ENCODE data around the gene UBE2S. TPM values are rescaled to one million over a fixed set of nuclear protein-coding genes. Genes with fewer than 3 reads are reported as not detected.
A peak's percentile ranks its signal among the peaks of the same experiment; 100 is the strongest.

UBE2S gene
- total RNA-seq, 1 experiment from 2014 or later, result 635 TPM

DNA sequence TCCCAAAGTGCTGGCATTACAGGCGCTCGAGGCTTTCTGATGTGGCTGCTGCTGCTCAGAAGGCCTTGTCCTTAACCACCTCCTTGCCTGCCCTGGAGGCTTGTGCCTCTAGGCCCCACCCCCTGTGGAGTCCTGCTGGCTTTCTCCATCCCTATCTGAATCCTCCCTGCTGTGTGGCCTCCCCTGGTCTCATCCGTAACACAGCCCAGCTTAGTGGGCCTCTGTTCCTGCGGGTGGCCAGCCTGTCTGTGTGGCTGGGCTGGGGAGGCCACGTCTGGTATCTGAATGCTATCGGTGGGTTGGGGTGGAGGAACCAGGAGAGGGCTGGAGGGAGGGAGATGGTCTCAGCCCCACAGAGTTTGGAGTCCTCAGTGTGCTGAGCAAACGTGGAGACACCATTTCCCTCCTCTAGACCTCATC is 17.1 kb downstream of the UBE2S start:
- ChIA-PET CTCF (no interaction called here), POLR2A (interaction anchor here (0.6 to 1.9 kb wide), 4 partner anchors 9 to 224 kb away, joined by 3 to 7 read pairs (median 4); partner anchors contain the start of gene DNAAF3)
- intact Hi-C loops (cut with micrococcal nuclease; ENCODE audit: unreplicated experiment) (no loop called here), in situ Hi-C loops (cut with HindIII; ENCODE audit: low pct_unique_long_range_greater_than_20kb, low sequenced_read_pairs) (no loop called here)
- ATAC-seq (peak; percentile 9; the same call in 1 of the 2 replicates), DNase-seq (ENCODE audit: low read depth, low spot score) (no peak)
- Histone ChIP-seq H3K27me3 (ENCODE audit: control insufficient read depth, insufficient read depth, low read length) (no peaks in the 10 kb centered on the region), H3K4me1 (ENCODE audit: control insufficient read depth, insufficient read depth, low read length) (peaks cover 53% of the 10 kb centered on the region), H3K9me3 (ENCODE audit: control insufficient read depth, insufficient read depth, low read depth, low read length) (no peaks in the 10 kb centered on the region), H3K36me3 (ENCODE audit: control insufficient read depth, insufficient read depth, low read length) (peaks cover 22% of the 10 kb centered on the region), H3K4me3 (ENCODE audit: low read depth in 2 of 2, low read length in 2 of 2) (no peak overlapping the region), H3K27ac (ENCODE audit: low read length) (0 out of 2 replicates have a peak overlapping the region, but pooled peaks have one; percentile 2)
- BruUV-seq (replicated peaks), result no TSS peak
- TF ChIP-seq TCF7L2 (IDR thresholded peaks at IDR 0.05; ENCODE audit: low read depth, low read length) (peak; percentile 32; the same call in 1 of the 2 replicates), SIN3A (IDR thresholded peaks at IDR 0.05; ENCODE audit: borderline replicate concordance, insufficient read depth, low read depth, low read length) (no peak)
- TF ChIP-seq, protein P1, sequence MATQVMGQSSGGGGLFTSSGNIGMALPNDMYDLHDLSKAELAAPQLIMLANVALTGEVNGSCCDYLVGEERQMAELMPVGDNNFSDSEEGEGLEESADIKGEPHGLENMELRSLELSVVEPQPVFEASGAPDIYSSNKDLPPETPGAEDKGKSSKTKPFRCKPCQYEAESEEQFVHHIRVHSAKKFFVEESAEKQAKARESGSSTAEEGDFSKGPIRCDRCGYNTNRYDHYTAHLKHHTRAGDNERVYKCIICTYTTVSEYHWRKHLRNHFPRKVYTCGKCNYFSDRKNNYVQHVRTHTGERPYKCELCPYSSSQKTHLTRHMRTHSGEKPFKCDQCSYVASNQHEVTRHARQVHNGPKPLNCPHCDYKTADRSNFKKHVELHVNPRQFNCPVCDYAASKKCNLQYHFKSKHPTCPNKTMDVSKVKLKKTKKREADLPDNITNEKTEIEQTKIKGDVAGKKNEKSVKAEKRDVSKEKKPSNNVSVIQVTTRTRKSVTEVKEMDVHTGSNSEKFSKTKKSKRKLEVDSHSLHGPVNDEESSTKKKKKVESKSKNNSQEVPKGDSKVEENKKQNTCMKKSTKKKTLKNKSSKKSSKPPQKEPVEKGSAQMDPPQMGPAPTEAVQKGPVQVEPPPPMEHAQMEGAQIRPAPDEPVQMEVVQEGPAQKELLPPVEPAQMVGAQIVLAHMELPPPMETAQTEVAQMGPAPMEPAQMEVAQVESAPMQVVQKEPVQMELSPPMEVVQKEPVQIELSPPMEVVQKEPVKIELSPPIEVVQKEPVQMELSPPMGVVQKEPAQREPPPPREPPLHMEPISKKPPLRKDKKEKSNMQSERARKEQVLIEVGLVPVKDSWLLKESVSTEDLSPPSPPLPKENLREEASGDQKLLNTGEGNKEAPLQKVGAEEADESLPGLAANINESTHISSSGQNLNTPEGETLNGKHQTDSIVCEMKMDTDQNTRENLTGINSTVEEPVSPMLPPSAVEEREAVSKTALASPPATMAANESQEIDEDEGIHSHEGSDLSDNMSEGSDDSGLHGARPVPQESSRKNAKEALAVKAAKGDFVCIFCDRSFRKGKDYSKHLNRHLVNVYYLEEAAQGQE (IDR thresholded peaks at IDR 0.05; ENCODE audit: insufficient read depth in 1 of 2, low read depth in 2 of 2, low read length in 1 of 2), result no peak
- TF ChIP-seq, protein P2, sequence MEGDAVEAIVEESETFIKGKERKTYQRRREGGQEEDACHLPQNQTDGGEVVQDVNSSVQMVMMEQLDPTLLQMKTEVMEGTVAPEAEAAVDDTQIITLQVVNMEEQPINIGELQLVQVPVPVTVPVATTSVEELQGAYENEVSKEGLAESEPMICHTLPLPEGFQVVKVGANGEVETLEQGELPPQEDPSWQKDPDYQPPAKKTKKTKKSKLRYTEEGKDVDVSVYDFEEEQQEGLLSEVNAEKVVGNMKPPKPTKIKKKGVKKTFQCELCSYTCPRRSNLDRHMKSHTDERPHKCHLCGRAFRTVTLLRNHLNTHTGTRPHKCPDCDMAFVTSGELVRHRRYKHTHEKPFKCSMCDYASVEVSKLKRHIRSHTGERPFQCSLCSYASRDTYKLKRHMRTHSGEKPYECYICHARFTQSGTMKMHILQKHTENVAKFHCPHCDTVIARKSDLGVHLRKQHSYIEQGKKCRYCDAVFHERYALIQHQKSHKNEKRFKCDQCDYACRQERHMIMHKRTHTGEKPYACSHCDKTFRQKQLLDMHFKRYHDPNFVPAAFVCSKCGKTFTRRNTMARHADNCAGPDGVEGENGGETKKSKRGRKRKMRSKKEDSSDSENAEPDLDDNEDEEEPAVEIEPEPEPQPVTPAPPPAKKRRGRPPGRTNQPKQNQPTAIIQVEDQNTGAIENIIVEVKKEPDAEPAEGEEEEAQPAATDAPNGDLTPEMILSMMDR (IDR thresholded peaks at IDR 0.05), result no peak

DNA sequence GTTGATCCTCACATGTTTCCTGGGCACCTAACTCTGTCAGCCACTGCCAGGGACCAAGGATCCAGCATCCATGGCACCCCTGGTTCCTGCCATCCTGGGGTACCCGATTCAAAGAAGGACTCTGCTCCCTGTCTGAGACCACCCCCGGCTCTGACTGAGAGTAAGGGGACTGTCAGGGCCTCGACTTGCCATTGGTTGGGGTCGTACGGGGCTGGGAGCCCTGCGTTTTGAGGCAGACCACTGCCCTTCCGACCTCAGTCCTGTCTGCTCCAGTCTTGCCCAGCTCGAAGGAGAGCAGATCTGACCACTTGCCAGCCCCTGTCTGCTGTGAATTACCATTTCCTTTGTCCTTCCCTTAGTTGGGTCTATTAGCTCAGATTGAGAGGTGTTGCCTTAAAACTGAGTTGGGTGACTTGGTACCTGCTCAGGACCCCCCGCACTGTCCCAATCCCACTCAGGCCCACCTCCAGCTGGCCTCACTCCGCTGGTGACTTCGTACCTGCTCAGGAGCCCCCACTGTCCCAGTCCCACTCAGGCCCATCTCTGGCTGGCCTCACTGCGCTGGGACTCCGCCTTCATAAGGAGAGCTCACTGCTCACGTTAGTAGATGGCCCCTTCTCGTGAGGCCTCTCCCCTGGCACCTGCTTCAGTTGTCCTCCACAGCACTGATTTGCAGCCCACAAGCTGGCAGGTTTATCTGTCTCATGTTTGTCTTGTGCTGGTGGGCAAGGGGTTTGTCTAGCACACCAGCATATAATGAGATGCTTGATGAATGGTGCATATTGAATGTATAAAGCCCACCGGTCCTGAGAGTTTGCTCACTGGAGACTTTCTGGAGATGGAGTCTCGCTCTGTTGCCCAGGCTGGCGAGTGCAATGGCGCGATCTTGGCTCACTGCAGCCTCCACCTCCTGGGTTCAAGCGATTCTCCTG is 17.9 kb downstream of the UBE2S start:
- no peak for ATAC-seq
- Histone ChIP-seq H3K27ac (ENCODE audit: low read length) (no peak overlapping the region), H3K4me1 (ENCODE audit: control insufficient read depth, insufficient read depth, low read length) (peaks cover 58% of the 10 kb centered on the region), H3K4me3 (ENCODE audit: low read depth in 2 of 2, low read length in 2 of 2) (no peak overlapping the region), H3K27me3 (ENCODE audit: control insufficient read depth, insufficient read depth, low read length) (no peaks in the 10 kb centered on the region), H3K9me3 (ENCODE audit: control insufficient read depth, insufficient read depth, low read depth, low read length) (no peaks in the 10 kb centered on the region), H3K36me3 (ENCODE audit: control insufficient read depth, insufficient read depth, low read length) (peaks cover 22% of the 10 kb centered on the region)
- no peak for DNase-seq (ENCODE audit: low read depth, low spot score)
- intact Hi-C loops (cut with micrococcal nuclease; ENCODE audit: unreplicated experiment), result no loop called here
- no TSS peak for BruUV-seq (replicated peaks)
- in situ Hi-C loops (cut with HindIII; ENCODE audit: low pct_unique_long_range_greater_than_20kb, low sequenced_read_pairs), result no loop called here
- CTCF ChIA-PET, result no interaction called here
- POLR2A ChIA-PET, result interaction anchor here (0.6 to 1.9 kb wide), 4 partner anchors 10 to 223 kb away, joined by 3 to 7 read pairs (median 4); partner anchors contain the start of gene DNAAF3
- TF ChIP-seq TCF7L2 (IDR thresholded peaks at IDR 0.05; ENCODE audit: low read depth, low read length), result no peak
- TF ChIP-seq POLR2AphosphoS5 (IDR thresholded peaks at IDR 0.05; ENCODE audit: low read depth, low read length), result peak; percentile 7; the same call in 1 of the 2 replicates
